Astrocyte of the spinal cord (primary cell): ENCODE data around the gene SYTL2.
"Not testable (repeated sequence)": the region's sequence is repeated elsewhere in the genome, so short reads cannot be mapped to it uniquely, and the experiment has no call there.

Experiments
- DNase-seq: peaks from one replicate; pipeline ENCODE4 v3.0.0; 2011; ENCODE audit warnings: low read depth, low spot score
- H3K4me3 ChIP-seq: 2 replicates; pipeline ENCODE4 v1.5.1; 2011; ENCODE audit warnings: low read depth, mild to moderate bottlenecking, low read length, moderate library complexity
- in situ Hi-C: cut with HindIII; loops from 2 replicates; pipeline ENCODE4 v1.10.0; 2017; ENCODE audit warnings: low sequenced_read_pairs
- TF ChIP-seq, protein P1 (sequence below): IDR thresholded peaks from 2 replicates; pipeline ENCODE4 v1.5.1; 2012; ENCODE audit warnings: low read depth, mild to moderate bottlenecking, low read length, inconsistent platforms

The SYTL2 gene

GRCh38 chr11:85787168-85787567 lies 23.8 kb downstream of the SYTL2 start:
- DNase-seq: no peak
- TF ChIP-seq, protein P1, sequence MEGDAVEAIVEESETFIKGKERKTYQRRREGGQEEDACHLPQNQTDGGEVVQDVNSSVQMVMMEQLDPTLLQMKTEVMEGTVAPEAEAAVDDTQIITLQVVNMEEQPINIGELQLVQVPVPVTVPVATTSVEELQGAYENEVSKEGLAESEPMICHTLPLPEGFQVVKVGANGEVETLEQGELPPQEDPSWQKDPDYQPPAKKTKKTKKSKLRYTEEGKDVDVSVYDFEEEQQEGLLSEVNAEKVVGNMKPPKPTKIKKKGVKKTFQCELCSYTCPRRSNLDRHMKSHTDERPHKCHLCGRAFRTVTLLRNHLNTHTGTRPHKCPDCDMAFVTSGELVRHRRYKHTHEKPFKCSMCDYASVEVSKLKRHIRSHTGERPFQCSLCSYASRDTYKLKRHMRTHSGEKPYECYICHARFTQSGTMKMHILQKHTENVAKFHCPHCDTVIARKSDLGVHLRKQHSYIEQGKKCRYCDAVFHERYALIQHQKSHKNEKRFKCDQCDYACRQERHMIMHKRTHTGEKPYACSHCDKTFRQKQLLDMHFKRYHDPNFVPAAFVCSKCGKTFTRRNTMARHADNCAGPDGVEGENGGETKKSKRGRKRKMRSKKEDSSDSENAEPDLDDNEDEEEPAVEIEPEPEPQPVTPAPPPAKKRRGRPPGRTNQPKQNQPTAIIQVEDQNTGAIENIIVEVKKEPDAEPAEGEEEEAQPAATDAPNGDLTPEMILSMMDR: no peak
- in situ Hi-C loops: no loop called here
- H3K4me3 ChIP-seq: no peak overlapping the region

DNA sequence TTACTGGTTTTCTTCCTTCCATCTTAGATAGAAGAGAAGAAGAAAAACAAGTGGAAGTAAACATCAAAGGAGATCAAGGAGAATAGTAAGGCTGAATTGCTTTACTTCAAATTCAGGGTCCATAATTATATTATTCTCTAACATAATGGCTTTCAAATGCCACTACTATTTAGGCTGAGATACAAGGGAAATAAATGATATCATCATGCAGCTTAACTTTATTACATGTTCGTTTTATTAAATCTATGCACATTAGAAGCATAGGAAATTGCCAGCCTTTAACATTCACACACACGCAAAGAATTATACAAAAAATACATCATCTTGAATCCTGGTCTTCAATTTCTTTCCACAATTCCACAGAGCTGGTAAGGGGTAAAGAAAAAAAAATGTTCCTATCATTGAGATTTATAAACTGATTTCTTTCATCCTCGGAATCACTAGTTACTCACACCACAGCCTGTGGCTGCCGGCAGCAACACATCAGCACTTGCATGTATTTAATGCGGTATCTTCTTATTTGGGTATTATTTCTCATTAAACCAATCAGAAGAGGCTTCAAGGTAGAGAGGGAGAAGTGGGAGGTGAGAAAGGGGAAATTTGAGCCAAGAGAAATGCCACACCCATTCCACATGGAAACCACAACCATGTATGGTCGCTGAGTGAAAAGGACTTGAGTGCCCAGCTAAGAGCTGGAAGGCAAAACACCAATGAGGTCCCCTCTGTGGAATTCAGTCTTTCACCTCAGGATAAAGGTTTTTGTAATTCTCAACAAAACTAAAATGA lies 26.3 kb downstream of the SYTL2 start:
- DNase-seq: no peak
- TF ChIP-seq, protein P1: no peak
- H3K4me3 ChIP-seq: no peak overlapping the region
- in situ Hi-C loops: no loop called here

DNA sequence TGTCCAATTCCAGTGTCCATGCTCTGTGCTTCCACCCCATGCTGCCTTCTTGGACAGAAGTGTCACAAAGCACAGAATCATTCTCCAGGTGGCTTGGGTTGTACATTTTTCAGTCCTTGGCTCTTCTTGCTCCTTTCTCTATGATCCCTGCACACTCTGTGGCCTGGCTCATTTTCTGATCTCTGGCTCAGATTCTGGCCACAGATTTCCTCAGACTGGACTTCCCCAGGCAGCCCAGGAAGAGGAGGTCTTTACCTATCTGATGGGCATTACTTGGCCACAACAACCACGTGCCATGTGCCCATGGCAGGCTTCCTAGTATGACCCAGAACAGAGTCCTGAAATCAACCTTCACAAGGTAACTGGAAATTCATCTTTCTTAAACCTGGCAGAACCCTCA lies 27.2 kb downstream of the SYTL2 start:
- TF ChIP-seq, protein P1: no peak
- no peak overlapping the region for H3K4me3 ChIP-seq
- no peak for DNase-seq
- in situ Hi-C loops: no loop called here

- DNase-seq, H3K4me3 ChIP-seq, in situ Hi-C loops: not testable (repeated sequence)
Observed at GRCh38 chr11:85780780-85781517, 30.0 kb downstream of the SYTL2 start.

- H3K4me3 ChIP-seq: no peak overlapping the region
- no peak for DNase-seq
- TF ChIP-seq, protein P1: no peak
- in situ Hi-C loops: no loop called here
Observed at GRCh38 chr11:85779956-85780640, 30.8 kb downstream of the SYTL2 start.

DNA sequence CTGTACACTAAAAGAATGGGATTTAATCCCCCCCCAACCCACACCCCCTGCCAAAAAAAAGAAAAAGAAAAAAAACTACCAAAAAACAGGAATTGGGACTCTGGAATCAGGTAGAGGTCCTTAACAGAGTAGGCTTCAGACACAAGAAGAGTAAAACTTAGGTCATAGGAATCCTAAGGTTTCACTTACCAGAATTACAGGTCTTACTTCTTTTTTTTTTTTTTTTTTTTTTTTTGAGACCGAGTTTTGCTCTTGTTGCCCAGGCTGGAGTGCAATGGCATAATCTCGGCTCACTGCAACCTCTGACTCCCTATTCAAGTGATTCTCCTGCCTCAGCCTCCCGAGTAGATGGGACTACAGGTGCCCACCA lies 33.4 kb downstream of the SYTL2 start:
- H3K4me3 ChIP-seq, DNase-seq, in situ Hi-C loops: not testable (repeated sequence)

DNA sequence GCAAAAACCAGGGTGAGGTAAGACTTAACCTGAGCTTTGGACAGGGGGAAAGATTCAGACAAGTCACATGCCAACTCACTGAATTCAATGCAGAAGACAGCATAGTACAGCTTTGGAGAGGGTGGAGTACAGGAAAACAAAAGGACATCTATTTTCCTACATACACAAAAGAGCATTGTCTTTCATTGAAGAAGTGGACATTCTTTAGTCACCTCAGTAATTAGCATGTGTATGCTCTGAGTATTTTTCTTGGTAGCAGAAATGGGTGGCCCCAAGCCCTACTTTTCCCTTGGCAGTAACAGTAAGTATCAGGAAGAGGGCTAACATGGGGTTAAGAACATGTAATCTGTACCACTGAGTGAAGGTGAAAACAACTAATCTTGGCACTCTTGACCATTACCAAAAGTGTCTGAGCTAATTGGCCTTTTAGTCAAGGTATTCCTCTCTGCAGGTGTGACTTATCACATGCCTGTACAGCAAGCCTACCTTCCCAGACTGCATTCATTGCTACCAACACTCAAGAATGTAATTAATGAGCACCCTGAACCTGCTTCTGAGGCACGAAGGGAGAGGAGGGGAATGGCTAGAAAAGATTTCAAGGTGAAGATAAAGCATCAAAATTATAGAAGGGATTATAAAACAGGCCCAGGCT lies 33.9 kb downstream of the SYTL2 start:
- no peak for DNase-seq
- in situ Hi-C loops: no loop called here
- no peak overlapping the region for H3K4me3 ChIP-seq
- TF ChIP-seq, protein P1: no peak
